ENCODE results near the gene DMD.
"Not testable (repeated sequence)": the region's sequence is repeated elsewhere in the genome, so short reads cannot be mapped to it uniquely, and the experiment has no call there.

DMD gene

DNA sequence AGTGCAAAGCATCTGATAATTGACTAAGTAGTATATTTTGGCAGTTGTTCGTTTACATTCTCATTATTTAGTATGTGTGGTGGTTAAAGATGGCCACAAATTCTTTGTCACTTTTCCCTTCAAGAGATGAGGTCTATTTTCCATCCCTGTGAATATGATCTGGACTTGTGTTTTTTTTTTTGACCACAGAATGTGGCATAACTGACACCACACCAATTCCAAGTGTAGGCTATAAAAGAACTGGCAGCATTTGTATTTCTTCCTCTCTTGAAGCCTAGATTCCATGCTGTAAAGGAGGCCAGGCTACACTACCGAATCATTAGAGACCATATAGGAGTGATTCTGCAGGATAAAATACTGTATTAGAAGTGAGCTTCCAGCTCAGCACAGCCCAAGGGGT, 596.6 kb downstream of the DMD start:
- DNase-seq (ENCODE audit: low read depth), result no peak

DNA sequence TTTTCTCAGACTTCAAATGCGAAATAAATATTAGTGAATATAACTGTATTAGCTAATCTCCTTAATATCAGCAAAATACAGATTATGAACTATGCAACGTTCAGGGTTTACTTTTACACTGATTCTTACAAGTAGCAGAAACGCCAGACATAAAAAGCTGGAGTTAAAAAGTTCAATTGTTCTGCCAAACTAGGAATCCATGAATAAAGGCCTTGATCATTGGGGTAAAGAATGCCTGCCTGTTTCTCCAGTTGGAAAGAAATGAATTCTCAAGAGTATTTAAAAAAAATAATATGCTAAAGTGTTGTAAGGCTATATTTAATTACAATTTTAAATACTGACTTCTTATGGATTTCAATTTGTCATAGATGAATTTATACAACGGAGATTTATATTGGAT, 612.2 kb downstream of the DMD start:
- DNase-seq (ENCODE audit: low read depth), result no peak

DNA sequence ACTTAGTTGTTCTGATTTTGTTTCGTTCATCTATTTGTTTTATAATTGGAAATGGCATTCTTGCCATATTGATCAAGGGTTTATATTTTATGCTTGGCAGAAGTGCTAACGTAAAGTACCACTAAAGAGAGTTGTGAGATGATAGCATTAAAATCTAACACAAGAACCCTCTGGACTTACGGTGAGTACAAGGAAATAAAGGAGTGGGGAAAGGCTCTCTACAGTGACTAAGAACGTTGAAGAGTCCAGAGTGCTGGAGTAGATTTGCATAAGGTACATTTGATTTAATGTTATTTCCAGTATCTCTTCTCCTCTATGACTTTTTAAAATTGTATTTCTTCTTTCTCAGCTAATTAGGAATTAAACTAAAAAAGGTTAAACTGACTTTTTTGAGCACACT, 612.6 kb downstream of the DMD start:
- no peak for DNase-seq (ENCODE audit: low read depth)

DNA sequence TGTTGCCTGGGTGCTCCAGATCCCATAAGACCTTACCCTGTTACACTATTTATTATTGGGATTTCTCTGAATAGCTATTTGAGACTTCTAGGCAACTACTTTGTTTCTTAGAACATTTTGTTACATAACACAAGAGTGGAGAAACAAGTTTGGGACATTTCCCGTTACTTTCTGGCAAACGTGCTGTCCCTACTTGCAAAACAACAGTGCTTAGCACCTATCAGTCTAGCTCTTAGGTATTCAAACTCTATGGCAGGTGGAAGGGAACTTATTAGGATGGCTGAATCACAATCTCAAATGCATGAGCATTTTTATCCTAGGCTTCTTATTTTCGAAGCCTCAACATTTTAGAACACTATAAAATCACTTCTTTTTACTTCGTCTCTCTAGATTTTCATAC, 613.6 kb downstream of the DMD start:
- no peak for DNase-seq (ENCODE audit: low read depth)

DNA sequence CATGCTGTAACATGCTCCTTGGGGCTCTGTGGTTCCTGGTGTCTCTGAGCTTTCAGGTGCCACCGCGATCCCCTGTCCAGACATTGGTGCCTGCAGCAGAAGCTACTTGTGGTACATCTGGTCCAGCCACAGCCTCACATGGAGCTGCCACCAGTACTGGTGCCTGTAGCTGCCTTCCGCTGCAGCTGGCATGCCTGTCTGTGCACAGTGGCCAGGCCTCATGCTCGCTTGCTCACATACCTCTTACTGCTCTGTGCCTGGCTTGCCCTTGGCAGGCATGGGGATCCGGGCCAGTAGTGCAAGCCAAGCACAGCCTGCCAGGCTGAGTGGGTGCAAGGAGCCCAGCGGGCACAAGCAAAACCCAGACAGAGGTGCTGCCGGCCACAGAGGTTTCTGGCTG, 618.6 kb downstream of the DMD start:
- no peak for DNase-seq (ENCODE audit: low read depth)

DNA sequence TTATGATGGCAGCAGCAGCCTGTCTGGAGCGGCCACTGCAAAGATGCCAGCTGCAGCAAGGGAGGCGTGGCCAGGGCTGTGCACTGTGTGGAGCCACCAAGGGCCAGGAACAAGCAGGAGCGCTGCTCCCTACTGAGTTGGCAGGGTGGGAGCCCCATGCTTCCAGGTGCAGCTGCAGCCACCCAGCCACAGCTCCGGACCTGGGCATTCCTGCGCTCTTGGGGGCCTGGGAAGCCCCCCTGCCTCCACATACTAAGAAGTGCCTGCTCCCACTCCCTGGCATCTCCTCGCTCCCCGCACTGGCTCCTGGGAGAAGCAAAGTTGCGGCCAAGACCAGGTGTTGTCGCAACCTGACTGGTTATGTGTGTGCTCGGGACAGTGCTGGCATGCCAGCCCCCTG, 619.8 kb downstream of the DMD start:
- DNase-seq (ENCODE audit: low read depth), result no peak

DNA sequence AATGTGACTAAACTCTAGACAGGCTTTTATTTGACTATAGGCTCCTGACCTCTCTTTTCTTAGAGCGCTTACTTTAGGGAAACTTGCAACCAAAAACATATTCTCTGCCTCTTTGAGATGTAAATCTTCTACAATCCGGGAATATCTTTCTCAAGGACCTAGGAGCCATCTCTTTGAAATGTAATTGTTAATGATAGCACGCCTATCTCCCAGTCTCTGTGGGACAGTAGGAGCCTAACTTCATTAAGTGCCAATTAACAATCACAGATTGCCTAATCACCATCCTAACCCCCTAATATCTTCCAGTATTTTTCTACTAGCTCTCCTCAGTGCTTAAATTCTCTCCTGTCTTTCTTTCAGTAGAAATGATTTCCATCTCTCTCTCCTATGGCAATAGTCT, 628.6 kb downstream of the DMD start:
- DNase-seq (ENCODE audit: low read depth), result no peak

DNA sequence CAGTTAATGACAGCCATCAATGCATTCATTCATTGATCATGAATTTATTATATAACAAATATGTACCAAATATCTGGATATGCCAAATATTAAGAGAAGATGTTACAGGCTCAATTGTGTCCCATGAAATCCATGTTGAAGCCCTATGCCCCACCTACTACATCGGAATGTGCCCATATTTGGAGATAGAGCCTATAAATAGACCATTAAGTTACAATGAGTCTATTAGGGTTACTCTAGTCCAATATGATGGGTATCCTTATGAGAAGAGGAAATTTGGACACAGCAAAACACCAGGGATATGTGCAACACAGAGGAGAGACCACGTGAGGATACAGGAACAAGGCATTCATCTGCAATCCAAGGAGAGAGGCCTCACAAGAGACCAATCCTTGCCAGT, 634.5 kb downstream of the DMD start:
- DNase-seq (ENCODE audit: low read depth), result no peak

DNA sequence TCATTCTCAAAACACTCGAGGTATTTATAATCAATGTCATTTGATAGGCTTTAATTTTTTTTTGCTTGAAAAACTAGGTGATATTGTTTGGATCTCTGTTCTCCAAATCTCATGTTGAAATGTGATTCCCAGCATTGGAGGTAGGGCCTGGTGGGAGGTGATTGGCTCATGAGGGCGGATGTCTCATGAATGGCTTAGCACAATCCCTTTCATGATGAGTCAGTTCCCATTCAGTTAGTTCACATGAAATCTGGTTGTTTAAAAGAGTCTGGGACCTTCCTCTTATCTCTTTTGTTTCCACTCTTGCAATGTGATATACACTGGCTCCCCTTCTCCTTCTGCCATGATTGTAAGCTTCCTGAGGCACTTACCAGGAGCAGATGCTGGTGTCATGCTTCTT, 638.7 kb downstream of the DMD start:
- DNase-seq (ENCODE audit: low read depth), result no peak

DNA sequence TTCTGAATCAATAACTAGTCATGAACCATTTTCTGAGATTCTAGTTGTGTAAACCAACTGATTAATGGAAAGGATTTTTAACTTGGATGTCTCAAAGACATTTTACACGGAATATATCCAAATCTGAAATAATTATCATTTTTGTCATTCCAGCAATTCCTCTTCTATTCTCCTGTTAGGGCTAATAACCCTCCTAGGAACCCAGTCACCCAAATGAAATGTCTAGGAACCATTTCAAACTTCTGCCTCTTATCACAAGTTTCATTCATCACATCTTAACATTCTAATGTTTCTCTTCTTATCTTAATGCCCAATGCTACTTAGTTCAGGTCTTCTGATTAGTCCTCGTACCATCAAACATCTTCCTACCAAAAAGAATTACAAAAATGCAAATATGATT, 639.8 kb downstream of the DMD start:
- no peak for DNase-seq (ENCODE audit: low read depth)

DNA sequence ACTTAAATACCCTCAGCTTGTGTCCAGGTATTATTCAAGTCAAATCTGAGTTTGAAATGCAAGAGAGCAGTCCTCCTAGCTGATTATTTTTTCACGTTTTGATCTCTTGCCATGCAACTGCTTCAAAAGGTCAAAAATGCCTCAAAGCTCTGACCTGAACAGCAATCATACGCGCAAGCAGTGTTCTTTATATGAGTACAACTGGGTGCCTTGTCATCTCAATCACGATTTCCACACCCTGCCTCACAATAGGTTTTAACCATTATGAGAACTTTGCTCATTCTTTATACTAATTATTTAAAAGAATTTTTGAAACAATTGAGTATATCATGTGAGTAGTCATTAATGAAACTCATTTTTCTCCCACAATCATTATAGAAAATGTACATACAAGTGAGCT, 649.1 kb downstream of the DMD start:
- no peak for DNase-seq (ENCODE audit: low read depth)

DNA sequence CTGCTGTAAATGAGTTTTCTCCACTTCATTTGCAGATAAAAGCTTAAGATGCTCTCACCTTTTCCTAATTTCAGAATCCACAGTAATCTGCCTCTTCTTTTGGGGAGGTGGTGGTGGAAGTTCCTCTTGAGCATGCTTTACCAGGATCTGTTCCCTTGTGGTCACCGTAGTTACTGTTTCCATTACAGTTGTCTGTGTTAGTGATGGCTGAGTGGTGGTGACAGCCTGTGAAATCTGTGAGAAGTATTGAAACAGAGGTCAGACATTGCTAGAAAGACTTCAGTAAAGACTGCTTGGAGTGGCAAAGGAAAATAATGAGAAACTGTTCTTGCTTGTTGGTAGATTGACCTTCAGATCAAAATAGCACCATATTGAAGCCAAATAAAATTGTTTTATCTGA, 666.2 kb downstream of the DMD start:
- DNase-seq (ENCODE audit: low read depth), result no peak

DNA sequence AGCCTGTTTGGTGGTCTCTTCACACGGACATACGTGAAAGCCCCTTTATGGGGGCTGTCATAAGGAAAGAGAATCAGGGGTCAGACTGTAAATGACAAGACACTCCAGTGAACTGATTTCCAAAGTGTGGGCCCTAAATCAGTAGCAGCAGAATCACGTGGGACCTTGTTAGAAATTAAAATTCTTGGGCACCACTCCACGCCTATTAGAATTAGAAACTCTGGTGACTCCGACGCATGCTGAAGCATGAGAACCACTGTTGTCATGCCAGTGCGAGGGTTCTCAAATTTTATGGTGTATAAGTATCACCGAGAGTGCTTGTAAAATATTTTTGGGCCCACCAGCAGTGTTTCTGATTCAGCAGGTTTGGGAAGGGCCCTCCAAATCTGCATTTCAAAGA, 672.8 kb downstream of the DMD start:
- no peak for DNase-seq (ENCODE audit: low read depth)

DNA sequence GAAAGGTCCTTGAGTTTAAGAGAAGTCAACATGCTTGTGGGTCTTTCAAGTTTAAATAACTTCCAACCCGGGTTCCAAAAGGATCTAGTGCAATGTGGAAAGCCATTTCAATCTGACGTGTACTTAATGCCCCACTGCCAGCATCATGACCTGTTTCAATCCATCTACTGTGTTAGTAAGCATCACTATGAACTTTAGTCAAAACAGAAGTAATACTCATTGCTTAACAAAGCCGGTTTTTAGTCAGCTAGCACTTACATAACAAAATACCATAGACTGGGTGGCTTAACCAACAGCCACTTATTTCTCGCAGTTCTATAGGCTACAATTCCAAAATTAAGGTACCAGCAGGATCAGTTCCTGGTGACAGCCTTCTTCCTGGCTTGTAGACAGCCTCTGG, 677.5 kb downstream of the DMD start:
- DNase-seq (ENCODE audit: low read depth), result no peak

DNA sequence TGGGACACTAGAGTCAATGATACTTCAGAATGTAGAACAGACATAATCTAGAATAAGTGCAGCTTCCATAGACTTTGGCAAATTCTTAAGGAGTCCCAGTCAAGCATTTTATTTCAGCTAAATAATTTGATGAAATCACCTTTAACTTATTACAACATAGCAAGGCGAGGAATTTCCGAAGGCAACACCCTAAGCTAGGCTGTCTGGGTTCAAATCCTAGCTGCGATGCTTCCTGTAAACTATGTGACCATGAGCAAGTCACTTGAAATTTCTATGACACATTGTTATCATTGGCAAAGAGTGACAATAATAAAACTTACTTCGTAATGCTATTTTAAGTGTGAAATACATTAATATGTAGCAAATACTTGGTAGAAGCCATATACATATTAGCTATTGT, 679.1 kb downstream of the DMD start:
- no peak for DNase-seq (ENCODE audit: low read depth)

DNA sequence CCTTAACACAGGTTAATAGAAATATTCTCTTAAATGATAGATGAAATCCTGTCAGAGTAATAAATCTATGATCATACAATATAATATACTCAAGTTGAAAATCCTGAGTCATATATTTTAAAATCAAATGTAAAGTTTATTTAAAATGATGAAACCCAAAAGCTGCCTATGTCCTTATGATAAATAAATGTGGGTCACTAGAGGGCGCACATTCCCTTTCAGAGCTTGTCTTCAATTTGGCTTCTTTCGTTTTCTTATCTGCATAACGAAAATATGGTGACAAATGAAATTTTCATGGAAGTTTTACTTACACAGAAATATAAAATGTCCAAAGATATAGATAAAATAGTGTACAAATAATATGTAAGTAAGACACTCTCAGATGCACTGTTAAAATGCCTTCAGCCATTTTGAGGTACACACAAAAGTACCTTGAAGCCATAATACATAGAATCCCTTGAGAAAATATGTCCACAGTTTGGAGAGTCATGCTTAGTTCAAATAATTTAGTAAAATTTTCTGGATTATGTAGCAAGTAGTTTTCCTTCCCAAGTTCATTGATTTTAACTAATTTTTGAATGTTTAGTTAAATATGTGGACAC, 680.4 kb downstream of the DMD start:
- DNase-seq (ENCODE audit: low read depth), result peak; percentile 11

DNA sequence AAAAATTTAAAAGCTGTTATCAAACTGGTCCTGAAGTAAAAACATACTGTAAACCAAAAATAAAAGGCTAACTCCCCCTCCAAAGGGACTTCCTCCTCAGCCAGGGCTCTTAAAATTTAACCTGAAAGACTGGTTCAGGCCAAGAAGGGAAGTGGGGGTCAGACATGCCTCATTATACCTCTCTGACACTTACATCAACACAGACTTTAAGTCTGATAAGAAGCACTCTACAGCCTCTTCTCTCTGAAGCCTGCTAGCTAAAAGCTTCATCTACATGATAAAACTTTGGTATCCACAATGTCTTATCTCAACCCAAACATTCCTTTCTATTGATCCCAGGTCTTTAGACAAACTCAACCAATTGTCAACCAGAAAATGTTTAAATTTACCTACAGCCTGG, 682.9 kb downstream of the DMD start:
- not testable (repeated sequence) for DNase-seq (ENCODE audit: low read depth)

DNA sequence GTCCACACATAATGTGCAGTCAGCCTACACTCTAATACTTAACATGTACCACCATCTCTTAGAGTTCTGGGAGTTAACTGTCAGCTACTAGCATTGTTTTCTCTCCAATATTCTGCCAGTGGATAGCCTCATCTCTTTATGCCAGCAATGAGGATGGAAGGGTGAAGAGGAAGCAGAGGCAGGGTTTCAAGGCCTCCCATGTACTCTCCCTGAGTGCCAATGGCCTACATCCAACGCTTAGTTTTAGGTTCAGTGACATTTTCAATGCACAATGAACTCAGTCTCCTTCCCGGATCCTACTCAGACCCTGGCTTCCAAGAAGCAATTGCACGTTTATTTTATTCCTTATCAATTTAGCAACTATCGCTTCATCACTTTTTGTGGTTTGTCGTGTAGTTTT, 686.1 kb downstream of the DMD start:
- no peak for DNase-seq (ENCODE audit: low read depth)

DNA sequence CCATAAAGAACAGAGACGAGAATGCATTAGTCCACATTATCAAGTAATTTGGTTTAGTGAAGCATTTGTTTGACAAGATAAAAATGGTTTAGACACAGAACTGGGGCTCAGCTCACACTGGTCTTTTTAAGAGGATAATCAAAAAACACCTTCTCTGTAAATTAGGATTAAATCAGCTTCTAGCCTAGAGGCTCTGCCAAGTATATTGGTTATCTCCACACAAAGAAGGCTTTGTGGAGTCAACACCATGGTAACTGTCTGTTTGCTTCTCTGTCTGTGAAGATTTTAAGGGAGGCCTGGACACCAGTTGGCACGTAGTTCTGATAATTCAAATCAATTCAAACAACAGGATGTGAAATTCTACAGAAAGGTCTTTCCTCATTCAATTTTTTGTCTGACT, 687.0 kb downstream of the DMD start:
- DNase-seq (ENCODE audit: low read depth), result no peak

DNA sequence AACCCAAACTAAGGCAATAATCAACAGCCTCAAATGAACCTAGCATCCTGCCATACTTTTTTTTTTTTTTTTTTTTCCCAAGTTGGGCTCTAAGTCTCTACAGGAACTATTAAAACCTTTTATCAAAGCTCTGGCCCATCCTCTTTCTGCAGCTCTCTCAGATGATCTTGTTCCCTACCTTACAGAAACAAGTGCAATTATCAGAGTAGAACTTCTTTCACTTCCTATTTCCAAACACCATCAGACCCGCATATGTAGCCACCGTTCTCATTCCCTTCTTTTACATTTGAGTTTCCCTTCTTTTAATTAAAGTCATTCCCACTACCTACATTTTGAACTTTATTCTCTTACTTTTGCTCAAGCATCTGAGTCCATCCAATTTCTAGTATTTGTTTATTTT, 690.6 kb downstream of the DMD start:
- no peak for DNase-seq (ENCODE audit: low read depth)

DNA sequence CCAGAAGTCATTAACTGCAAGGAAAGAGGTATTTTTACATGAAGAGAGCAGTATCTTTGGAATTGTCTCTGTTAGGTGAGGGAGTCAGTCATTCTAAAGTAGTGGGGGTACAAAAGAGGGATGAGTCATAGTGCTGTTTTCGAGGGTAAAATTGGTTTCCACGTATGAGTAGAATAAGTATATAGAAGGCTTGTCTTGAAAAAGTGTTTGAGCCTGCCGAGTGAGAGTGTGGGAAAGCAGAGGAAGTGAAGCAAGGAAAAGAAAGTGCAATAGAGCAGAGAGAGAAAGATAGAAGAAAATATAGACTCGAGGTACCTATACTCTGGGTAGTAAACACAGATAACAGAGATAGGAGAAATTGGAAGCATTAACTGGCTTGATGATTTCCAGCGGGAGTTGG, 696.4 kb downstream of the DMD start:
- DNase-seq (ENCODE audit: low read depth), result no peak

DNA sequence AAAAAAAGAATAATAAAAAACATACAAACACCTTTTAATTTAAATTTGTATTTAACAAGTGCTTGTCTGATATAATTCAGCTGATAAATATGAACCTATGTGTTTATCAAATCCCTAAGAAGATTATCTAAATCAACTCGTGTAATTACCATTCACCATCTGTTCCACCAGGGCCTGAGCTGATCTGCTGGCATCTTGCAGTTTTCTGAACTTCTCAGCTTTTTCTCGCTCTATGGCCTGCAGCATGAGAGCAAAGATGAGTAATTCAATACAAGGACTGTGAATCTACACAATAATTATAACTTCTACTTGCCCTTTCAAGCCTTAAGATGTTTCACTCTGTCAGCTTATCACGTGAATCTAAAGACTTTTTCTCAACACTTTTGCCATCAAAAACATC, 709.7 kb downstream of the DMD start:
- no peak for DNase-seq (ENCODE audit: low read depth)

DNA sequence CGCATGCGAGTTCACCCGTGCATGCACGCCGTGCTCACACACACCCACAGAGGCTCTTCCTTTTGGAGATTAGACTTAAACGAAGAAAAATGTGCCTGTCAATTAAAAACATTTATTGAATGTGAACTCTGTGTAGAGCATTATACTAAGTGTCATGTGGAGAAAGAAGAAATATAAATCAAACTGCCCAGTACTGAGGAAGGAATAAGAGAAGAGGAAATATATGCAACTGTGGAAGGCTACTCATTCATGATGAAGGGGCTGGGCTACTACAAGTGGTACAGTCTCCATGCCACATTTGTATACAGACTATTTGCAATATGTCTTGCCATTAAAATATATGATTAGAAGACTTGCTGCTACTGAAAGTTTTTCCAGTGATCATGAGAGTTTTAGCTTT, 714.7 kb downstream of the DMD start:
- no peak for DNase-seq (ENCODE audit: low read depth)

DNA sequence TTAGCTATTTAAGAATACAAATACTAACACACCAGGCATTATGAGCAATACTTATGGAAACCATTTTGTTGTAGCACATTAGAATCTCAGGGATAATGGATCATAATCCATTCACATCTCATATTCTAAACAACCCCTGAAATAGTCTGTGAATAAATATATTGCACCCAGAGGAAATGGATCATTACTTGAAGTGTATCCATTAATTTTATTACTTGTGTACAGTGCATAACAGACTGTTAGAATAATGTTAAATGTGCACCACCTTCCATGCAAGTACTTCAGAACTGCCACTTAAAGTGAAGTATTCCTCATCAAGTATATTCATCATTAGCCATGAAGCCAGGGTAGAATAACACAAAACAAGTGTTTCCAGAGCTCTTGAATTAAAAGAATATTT, 715.5 kb downstream of the DMD start:
- no peak for DNase-seq (ENCODE audit: low read depth)

DNA sequence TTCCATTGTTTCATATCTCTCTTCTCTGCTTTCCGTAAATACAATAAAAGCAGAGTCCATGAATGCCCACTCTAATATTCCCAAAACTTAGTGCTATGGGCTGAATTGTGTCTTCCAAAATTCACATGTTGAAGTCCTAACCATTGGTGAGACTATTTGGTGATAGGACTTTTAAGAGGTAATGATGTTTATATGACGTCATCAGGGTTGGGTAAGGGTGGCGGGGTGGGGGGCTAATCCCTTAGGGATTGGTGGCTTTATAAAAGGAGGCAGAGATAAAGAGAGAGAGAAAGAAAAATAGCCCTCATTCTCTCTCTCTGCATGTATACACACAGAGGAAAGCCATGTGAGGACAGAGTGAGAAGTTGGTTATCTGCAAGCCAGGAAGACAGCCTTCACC, 722.2 kb downstream of the DMD start:
- DNase-seq (ENCODE audit: low read depth), result no peak

All from CMK (cell line).